Osteoblast (primary cell): ENCODE data around the gene SLBP. TPM values are rescaled to one million over a fixed set of nuclear protein-coding genes. Genes with fewer than 3 reads are reported as not detected.

ENCODE experiments used
- DNase-seq: peaks from one replicate; pipeline ENCODE4 v3.0.0; 2011; ENCODE audit warnings: low spot score, mixed read lengths; ENCODE audit not compliant: insufficient read length; ENCODE audit errors: missing footprints
- H2AFZ ChIP-seq: 2 replicates; pipeline ENCODE4 v1.6.0; 2011; ENCODE audit warnings: mild to moderate bottlenecking, low read length
- H3K27ac ChIP-seq: 2 replicates; pipeline ENCODE4 v1.5.1; 2011; ENCODE audit warnings: mild to moderate bottlenecking, low read depth, low read length, moderate library complexity
- H3K27me3 ChIP-seq: 2 replicates; pipeline ENCODE4 v1.6.0; 2012; ENCODE audit warnings: mild to moderate bottlenecking, control low read depth, inconsistent platforms, low read length, moderate library complexity; ENCODE audit not compliant: insufficient read depth
- H3K36me3 ChIP-seq: 2 replicates; pipeline ENCODE4 v1.5.1; 2011; ENCODE audit warnings: mild to moderate bottlenecking, low read length, control low read depth, moderate library complexity; ENCODE audit not compliant: insufficient read depth
- H3K4me1 ChIP-seq: 2 replicates; pipeline ENCODE4 v1.5.1; 2011; ENCODE audit warnings: mild to moderate bottlenecking, low read length, control low read depth, moderate library complexity; ENCODE audit not compliant: insufficient read depth
- H3K4me2 ChIP-seq: 2 replicates; pipeline ENCODE4 v1.6.0; 2011; ENCODE audit warnings: mild to moderate bottlenecking, low read length; ENCODE audit not compliant: insufficient read depth
- H3K4me3 ChIP-seq: fragments of 200-600 bp; sonication (generic); 3 replicates; pipeline ENCODE4 v1.5.1; 2012; ENCODE audit warnings: mild to moderate bottlenecking, low read length, inconsistent platforms; ENCODE audit not compliant: insufficient read depth
- H3K79me2 ChIP-seq: 2 replicates; pipeline ENCODE4 v1.6.0; 2012; ENCODE audit warnings: mild to moderate bottlenecking, low read length, control low read depth, inconsistent platforms; ENCODE audit not compliant: insufficient read depth
- H3K9me3 ChIP-seq: 2 replicates; pipeline ENCODE4 v1.5.1; 2011; ENCODE audit warnings: low read depth, low read length, control low read depth
- H4K20me1 ChIP-seq: 2 replicates; pipeline ENCODE4 v1.6.0; 2012; ENCODE audit warnings: mild to moderate bottlenecking, low read length, control low read depth; ENCODE audit not compliant: insufficient read depth
- total RNA-seq: library from RNA; depleted of rRNA; stranded (reverse); fragments of >200 nt; gene quantifications from 2 replicates; pipeline ENCODE4 v1.2.3, GENCODE V29; 2012
- TF ChIP-seq, protein P1 (sequence below): IDR thresholded peaks from 2 replicates; pipeline ENCODE4 v1.5.1; 2011; ENCODE audit warnings: mild to moderate bottlenecking, low read depth, low read length, moderate library complexity; ENCODE audit errors: extremely low read depth

Gene SLBP
- total RNA-seq, 1 donor: 55.7 TPM

DNA sequence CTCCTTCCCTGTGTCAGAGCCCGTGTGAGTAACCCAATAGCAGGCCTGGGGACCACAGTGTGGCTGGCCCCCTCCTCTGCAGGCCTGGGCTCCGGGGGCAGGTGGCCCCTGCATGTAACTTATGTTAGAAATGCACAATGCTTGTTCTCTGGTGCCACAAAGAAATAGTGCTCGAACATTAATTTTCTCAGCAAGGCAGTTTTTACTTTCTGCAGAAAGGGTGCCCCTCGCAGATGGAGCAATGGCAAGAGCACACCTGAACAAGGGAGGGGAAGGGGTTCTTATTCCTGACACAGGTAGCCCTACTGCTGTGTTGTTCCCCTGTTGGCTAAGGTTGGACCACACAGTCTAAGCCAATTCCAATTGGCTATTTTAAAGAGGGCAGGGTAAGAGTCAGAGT, 26.3 kb upstream of the SLBP start:
- no peak for DNase-seq
- TF ChIP-seq, protein P1, sequence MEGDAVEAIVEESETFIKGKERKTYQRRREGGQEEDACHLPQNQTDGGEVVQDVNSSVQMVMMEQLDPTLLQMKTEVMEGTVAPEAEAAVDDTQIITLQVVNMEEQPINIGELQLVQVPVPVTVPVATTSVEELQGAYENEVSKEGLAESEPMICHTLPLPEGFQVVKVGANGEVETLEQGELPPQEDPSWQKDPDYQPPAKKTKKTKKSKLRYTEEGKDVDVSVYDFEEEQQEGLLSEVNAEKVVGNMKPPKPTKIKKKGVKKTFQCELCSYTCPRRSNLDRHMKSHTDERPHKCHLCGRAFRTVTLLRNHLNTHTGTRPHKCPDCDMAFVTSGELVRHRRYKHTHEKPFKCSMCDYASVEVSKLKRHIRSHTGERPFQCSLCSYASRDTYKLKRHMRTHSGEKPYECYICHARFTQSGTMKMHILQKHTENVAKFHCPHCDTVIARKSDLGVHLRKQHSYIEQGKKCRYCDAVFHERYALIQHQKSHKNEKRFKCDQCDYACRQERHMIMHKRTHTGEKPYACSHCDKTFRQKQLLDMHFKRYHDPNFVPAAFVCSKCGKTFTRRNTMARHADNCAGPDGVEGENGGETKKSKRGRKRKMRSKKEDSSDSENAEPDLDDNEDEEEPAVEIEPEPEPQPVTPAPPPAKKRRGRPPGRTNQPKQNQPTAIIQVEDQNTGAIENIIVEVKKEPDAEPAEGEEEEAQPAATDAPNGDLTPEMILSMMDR: no peak
- H3K36me3 ChIP-seq: peaks cover 53% of the 10 kb centered on the region

DNA sequence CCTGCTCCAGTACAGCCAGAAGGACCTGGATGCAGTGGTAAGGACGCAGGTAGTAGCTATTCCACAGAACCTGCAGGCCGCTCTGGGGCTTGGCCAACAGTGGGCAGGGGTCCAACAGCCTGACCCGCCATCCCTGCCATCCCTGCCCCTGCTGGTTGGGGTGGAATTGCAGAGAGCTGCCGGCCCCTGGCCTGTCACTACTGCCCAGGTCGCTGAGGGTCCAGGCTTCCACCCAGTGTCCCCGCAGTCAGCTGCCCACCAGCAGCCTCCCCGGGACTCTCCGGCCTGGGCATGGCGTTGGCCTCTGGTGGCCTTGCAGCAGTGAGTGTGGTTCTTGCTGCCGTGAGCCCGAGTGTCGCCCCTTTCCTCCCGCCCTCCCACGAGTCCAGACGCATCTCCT, 25.5 kb upstream of the SLBP start:
- Histone ChIP-seq H3K36me3 (peaks cover 58% of the 10 kb centered on the region), H3K9me3 (peaks cover 11% of the 10 kb centered on the region), H3K79me2 (peaks cover 9% of the 10 kb centered on the region), H3K4me1 (no peaks in the 10 kb centered on the region), H4K20me1 (no peaks in the 10 kb centered on the region), H3K27ac (no peak overlapping the region), H3K4me2 (no peak overlapping the region), H2AFZ (no peak overlapping the region), H3K27me3 (no peaks in the 10 kb centered on the region), H3K4me3 (no peak overlapping the region)
- TF ChIP-seq, protein P1: no peak
- no peak for DNase-seq

More for the DNA sequence above, 26.3 kb upstream of the SLBP start:
- Histone ChIP-seq H3K79me2 (peaks cover 2% of the 10 kb centered on the region), H3K27me3 (no peaks in the 10 kb centered on the region), H3K27ac (no peak overlapping the region), H3K4me3 (no peak overlapping the region), H3K4me1 (no peaks in the 10 kb centered on the region), H3K4me2 (no peak overlapping the region), H2AFZ (no peak overlapping the region), H3K9me3 (peaks cover 11% of the 10 kb centered on the region), H4K20me1 (no peaks in the 10 kb centered on the region)

DNA sequence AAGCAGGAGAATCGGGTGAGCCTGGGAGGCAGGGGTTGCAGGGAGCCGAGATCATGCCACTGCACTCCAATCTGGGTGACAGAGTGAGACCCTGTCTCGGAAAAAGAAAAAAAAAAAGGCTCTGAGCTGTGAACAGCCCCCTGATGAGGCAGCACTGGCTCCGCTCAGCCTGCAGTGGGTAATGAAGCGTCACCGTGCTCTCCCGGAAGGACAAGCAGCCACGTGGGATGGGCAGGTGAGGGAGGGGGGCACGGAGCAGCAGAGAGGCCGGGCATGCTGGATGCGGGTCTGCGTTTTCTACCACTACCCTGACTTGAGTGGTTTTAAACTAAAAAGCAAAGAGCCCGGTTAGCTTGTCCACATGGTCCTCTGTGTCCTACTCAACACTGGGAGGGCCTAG, 24.7 kb upstream of the SLBP start:
- DNase-seq: no peak
- Histone ChIP-seq H3K4me3 (no peak overlapping the region), H4K20me1 (no peaks in the 10 kb centered on the region), H3K36me3 (peaks cover 58% of the 10 kb centered on the region), H3K4me2 (no peak overlapping the region), H3K27ac (no peak overlapping the region), H3K27me3 (no peaks in the 10 kb centered on the region), H2AFZ (no peak overlapping the region), H3K79me2 (peaks cover 15% of the 10 kb centered on the region), H3K4me1 (no peaks in the 10 kb centered on the region), H3K9me3 (peaks cover 11% of the 10 kb centered on the region)
- TF ChIP-seq, protein P1: no peak

DNA sequence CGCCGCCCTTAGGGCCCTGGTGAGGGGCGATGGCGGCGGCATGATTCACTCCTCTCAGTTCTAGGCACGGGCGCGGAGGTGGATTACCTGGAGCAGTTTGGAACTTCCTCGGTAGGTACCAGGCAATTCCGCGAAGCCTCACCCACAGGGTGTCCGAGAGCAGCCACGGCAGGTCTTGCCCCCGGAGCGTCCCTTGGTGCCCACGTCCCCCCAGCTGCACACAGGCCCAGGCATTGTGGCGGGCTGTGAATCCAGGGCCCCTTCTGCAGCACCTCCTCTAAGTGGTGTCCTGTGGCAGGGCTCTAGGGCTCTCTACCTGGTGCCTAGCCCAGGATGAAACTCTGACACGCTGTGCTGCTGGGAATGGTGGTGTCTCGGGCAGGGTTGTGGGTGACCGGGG, 23.1 kb upstream of the SLBP start:
- Histone ChIP-seq H3K79me2 (peaks cover 29% of the 10 kb centered on the region), H3K4me1 (no peaks in the 10 kb centered on the region), H3K4me3 (no peak overlapping the region), H3K4me2 (no peak overlapping the region), H3K27me3 (no peaks in the 10 kb centered on the region), H3K27ac (no peak overlapping the region), H2AFZ (no peak overlapping the region), H3K9me3 (peaks cover 11% of the 10 kb centered on the region), H3K36me3 (peaks cover 58% of the 10 kb centered on the region), H4K20me1 (no peaks in the 10 kb centered on the region)
- DNase-seq: no peak
- TF ChIP-seq, protein P1: no peak
